GM19463 (cell line): ENCODE results near the gene RAMACL.
"Not testable (repeated sequence)": the region's sequence is repeated elsewhere in the genome, so short reads cannot be mapped to it uniquely, and the experiment has no call there.

Source experiments
- ATAC-seq: cut with Tn5 transposase; IDR thresholded peaks from one replicate; pipeline ENCODE4 v1.9.1; 2021; ENCODE audit warnings: mild to moderate bottlenecking, moderate library complexity; ENCODE audit not compliant: unreplicated experiment

RAMACL gene

DNA sequence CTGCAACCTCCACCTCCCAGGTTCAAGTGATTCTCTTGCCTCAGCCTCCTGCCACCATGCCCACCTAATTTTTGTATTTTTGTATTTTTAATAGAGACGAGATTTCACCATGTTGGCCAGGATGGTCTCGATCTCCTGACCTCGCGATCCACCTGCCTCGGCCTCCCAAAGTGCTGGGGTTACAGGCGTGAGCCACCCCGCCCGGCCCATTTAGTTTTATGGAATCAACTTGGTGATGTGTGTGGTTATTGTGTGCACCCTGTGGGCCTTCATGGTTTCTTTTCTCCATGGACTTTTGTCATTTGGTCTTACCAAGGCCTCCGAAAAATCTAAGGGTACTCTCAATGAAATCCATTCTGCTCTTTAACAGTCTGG is 47.5 kb downstream of the RAMACL start:
- not testable (repeated sequence) for ATAC-seq

DNA sequence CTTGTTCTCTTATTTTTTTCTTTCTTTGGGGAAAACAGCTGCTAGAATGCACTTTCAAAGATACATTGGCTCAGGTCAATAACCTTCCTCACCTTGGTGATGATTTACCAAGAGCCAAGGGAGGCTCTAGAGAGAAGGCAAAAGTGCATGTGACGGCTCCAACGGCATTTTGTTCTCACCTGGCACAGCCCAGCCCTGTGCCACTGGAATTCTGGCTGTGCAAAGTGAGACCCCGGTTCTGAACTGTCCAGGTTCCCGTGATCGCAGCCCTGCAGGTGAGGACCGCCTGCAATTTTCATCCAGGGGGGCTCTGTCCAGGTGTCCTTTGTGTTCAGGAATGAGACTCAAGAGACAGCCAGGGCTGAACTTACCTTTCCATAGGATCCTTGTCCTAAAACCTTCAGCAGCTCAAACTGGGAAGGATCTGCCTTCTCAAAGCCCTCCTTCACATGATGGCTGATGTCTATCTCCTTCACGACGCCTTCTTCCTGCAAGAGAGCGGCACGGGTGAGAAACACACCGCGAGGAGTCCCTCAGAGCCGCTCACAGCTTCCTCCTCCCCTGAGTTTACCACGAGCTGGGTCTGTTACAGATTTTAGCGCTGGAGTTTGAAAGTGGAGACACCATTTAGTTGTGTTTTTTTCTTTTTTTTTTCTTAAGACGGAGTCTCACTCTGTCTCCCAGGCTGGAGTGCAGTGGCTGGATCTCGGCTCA is 48.0 kb downstream of the RAMACL start:
- no peak for ATAC-seq

GRCh38 chr6:166534658-166535406 is 51.6 kb downstream of the RAMACL start:
- ATAC-seq, result no peak

DNA sequence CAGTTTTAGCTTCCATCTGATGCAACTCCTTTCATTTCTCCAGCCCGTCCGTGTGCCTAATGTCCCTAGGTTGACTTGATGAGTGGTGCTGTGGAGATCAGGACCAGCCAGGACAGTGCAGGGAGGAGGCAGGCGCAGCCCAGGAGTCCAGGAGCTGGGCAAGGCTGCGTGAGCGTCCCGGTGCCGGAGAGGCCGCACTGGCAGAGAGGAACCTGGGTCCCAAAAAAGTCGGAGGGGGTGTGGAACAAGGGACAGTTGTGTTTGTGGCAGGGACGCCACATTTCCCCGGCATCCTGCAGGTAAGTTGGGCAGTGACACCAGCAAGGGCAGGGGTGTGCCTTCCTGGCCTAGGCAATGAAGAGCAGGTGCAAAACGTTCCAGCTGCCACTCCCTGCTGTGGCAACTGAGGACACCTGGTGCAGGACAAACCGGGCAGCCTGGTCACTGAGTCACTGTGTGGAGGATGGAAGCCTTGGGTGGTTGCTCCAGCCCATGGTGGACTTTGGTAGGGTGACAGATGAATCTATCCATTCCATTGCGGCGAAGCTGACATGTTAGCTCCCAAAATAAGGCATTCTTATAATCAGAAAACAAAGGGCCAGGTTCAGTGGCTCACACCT is 53.2 kb downstream of the RAMACL start:
- no peak for ATAC-seq
